Thyroid gland (tissue), 4 donors: ENCODE results near the gene HYAL4.

Experiments
- POLR2A ChIP-seq, 2 donors: fragments of 450-650 bp; IDR thresholded peaks; one replicate each; pipeline ENCODE4 v1.6.1; 2017; ENCODE audit warnings: antibody characterized with exemption in 2 of 2, mild to moderate bottlenecking in 2 of 2, moderate library complexity in 1 of 2
- TF ChIP-seq, protein P1 (sequence below), 6 experiments: fragments of 200-600 bp in 3 of 6; fragments of 450-650 bp in 3 of 6; sonication (generic) in 3 of 6; IDR thresholded peaks; one replicate each; pipeline ENCODE4 v1.5.1; 2016 to 2019; ENCODE audit warnings: antibody characterized with exemption in 6 of 6, mild to moderate bottlenecking in 2 of 6, inconsistent platforms in 1 of 6, moderate library complexity in 1 of 6

- TF ChIP-seq, protein P1, sequence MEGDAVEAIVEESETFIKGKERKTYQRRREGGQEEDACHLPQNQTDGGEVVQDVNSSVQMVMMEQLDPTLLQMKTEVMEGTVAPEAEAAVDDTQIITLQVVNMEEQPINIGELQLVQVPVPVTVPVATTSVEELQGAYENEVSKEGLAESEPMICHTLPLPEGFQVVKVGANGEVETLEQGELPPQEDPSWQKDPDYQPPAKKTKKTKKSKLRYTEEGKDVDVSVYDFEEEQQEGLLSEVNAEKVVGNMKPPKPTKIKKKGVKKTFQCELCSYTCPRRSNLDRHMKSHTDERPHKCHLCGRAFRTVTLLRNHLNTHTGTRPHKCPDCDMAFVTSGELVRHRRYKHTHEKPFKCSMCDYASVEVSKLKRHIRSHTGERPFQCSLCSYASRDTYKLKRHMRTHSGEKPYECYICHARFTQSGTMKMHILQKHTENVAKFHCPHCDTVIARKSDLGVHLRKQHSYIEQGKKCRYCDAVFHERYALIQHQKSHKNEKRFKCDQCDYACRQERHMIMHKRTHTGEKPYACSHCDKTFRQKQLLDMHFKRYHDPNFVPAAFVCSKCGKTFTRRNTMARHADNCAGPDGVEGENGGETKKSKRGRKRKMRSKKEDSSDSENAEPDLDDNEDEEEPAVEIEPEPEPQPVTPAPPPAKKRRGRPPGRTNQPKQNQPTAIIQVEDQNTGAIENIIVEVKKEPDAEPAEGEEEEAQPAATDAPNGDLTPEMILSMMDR (IDR thresholded peaks at IDR 0.05), result no peak
- no peak for TF ChIP-seq POLR2A (IDR thresholded peaks at IDR 0.05)
These were observed 17.8 kb downstream of the HYAL4 start for GRCh38 chr7:123862775-123863174.
